ENCODE measurements around the gene GJD4.

The GJD4 gene

DNA sequence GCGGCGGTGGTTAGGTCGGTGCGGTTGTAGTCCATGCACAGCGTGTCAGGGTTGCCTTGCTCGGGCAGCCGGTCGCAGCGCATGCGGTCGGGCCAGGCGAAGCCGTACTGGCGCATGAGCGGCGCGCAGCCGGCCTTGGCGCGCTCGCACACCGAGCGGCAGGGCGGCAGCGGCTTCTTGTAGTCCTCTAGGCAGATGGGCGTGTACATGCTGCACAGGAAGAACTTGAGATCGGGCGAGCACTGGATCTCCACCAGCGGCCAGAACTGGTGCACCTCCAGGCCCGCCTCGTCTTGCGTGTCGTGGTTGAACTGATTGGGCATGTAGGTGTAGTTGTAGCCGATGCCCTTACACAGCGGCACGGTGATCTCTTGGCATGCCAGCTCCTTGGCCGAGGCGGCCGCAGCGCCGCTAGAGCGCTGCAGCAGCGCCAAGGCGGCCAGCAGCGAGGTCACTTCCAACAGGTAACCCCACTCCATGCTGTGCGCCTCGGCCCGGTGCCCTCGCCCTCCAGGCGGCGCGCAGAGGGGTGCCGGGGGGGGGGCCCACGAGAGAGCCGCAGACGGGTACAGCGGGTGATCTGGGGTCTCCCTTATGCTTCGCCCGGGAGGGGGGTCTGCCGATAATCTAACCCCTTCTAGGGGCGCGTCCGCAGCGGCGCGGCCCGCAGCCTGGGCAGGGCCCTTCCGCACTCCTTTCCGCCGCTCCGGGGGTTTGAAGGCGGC, 36.0 kb downstream of the GJD4 start:
- Histone ChIP-seq H3K4me1 (ENCODE audit: insufficient read depth, low read length) (peaks cover 39% of the 10 kb centered on the region), H3K36me3 (ENCODE audit: insufficient read depth, low read length) (no peaks in the 10 kb centered on the region), H3K27ac (ENCODE audit: low read depth, low read length) (no peak overlapping the region; the same call in 1 of the 2 replicates), H3K9ac (ENCODE audit: low read depth, low read length) (peak overlapping the region; percentile 62), H3K9me3 (ENCODE audit: insufficient read depth, low read depth, low read length) (no peaks in the 10 kb centered on the region), H3K27me3 (ENCODE audit: insufficient read depth, low read length) (peaks cover 41% of the 10 kb centered on the region), H3K4me3 (ENCODE audit: low read length) (peak overlapping the region; percentile 82)
- under 1% methylated on average over 72 of the region's 72 CpGs for WGBS

DNA sequence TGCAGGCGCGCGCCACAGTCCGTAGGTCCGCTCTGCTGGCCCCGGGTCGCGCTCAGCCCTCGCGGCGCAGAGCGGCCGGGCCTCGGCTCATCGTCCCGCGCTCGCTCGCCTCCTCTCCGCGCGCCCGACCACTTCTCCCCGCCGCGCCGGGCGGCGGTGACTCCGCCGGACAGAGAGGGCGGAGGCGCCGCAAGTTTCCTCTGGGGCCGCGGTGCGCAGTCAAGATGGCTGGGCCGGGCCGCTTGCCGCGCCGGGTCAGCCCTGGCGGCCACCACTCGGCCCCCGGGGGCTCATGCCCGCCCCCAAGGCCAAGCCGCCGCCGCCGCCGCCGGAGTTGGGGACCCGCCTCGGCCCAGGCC, 36.5 kb downstream of the GJD4 start:
- no peaks in the 10 kb centered on the region for H3K36me3 ChIP-seq (ENCODE audit: insufficient read depth, low read length)
- peak overlapping the region; percentile 79; the same call in 1 of the 2 replicates for H3K27ac ChIP-seq (ENCODE audit: low read depth, low read length)
- H3K9me3 ChIP-seq (ENCODE audit: insufficient read depth, low read depth, low read length): no peaks in the 10 kb centered on the region
- peak overlapping the region; percentile 62 for H3K9ac ChIP-seq (ENCODE audit: low read depth, low read length)
- WGBS: under 1% methylated on average over 54 of the region's 54 CpGs
- peak overlapping the region; percentile 82 for H3K4me3 ChIP-seq (ENCODE audit: low read length)
- peaks cover 34% of the 10 kb centered on the region for H3K4me1 ChIP-seq (ENCODE audit: insufficient read depth, low read length)
- H3K27me3 ChIP-seq (ENCODE audit: insufficient read depth, low read length): peaks cover 41% of the 10 kb centered on the region

DNA sequence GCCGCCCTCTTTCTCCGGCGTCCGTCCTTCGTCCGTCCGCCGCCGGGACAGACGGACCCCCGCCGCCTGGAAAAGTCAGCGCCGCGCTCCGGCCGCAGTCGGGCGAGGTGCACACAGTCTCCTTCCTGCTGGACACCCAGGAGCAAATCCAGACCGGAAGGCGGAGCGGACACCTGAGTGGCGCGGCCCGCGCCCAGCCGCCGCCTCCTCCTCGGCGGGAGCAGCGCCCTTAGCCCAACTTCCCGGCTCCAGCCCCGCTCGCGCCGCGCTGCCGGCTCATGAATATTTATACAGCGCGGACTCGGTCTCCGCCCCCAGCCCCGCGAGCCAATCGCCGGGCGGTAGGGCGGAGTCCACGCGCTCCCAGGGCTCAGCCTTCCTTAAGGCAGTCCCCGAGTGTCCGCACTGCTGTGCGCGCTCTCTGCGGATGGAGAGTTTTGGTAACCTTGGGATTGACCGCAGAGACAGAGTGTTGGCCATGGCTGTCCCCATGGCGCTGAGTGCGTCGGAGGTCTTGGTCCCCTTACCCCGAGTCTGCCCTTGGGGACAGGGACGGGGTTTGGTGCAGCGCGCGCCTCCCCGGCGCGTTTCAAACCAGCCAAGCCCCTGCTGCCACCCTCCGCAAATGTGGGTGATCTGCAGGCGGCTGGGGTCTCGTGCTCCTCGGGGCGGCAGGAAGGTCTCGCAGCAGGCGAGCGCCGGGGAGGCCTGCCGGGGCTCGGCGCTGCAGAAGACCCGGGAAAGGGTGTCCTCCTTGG, 37.1 kb downstream of the GJD4 start, which contains the start of gene FZD8:
Gene FZD8 (minus strand): TSS at position 262 of the 758 bp plus-strand sequence. CDS start 867 bp downstream, outside the sequence.
- peak within 1 kb of the TSS; percentile 62 for H3K9ac ChIP-seq (ENCODE audit: low read depth, low read length)

DNA sequence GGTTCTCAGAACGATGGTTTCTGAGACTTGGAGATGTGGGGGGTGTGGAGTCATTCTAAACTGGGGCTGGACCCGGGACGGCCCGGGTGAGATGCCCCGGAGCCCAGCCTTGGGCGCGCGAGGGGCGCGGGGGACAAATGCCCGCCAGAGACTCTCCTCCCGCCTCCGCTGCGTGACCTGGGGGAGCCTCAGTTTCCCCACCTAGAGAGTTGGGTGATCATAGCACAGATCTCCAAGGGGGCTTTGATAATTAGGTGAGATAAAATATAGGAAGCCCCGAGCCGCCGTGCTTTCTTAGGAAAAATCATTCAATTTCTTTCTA, 37.6 kb downstream of the GJD4 start:
- H3K9ac ChIP-seq (ENCODE audit: low read depth, low read length): peak overlapping the region; percentile 54
- no peaks in the 10 kb centered on the region for H3K36me3 ChIP-seq (ENCODE audit: insufficient read depth, low read length)
- H3K9me3 ChIP-seq (ENCODE audit: insufficient read depth, low read depth, low read length): no peaks in the 10 kb centered on the region
- H3K27me3 ChIP-seq (ENCODE audit: insufficient read depth, low read length): peaks cover 41% of the 10 kb centered on the region
- peak overlapping the region; percentile 82 for H3K4me3 ChIP-seq (ENCODE audit: low read length)
- peak overlapping the region; percentile 72; the same call in 1 of the 2 replicates for H3K27ac ChIP-seq (ENCODE audit: low read depth, low read length)
- under 1% methylated on average over 17 of the region's 17 CpGs for WGBS
- H3K4me1 ChIP-seq (ENCODE audit: insufficient read depth, low read length): peaks cover 26% of the 10 kb centered on the region

More for the DNA sequence above, 37.1 kb downstream of the GJD4 start, which contains the start of gene FZD8:
- Histone ChIP-seq H3K36me3 (ENCODE audit: insufficient read depth, low read length) (no peaks in the 10 kb centered on the region), H3K4me3 (ENCODE audit: low read length) (peak within 1 kb of the TSS; percentile 82), H3K4me1 (ENCODE audit: insufficient read depth, low read length) (peaks cover 28% of the 10 kb centered on the region), H3K27ac (ENCODE audit: low read depth, low read length) (peak within 1 kb of the TSS; percentile 79; the same call in 1 of the 2 replicates), H3K9me3 (ENCODE audit: insufficient read depth, low read depth, low read length) (no peaks in the 10 kb centered on the region), H3K27me3 (ENCODE audit: insufficient read depth, low read length) (peaks cover 41% of the 10 kb centered on the region)
- under 1% methylated on average over 80 of the region's 80 CpGs for whole genome bisulfite sequencing

DNA sequence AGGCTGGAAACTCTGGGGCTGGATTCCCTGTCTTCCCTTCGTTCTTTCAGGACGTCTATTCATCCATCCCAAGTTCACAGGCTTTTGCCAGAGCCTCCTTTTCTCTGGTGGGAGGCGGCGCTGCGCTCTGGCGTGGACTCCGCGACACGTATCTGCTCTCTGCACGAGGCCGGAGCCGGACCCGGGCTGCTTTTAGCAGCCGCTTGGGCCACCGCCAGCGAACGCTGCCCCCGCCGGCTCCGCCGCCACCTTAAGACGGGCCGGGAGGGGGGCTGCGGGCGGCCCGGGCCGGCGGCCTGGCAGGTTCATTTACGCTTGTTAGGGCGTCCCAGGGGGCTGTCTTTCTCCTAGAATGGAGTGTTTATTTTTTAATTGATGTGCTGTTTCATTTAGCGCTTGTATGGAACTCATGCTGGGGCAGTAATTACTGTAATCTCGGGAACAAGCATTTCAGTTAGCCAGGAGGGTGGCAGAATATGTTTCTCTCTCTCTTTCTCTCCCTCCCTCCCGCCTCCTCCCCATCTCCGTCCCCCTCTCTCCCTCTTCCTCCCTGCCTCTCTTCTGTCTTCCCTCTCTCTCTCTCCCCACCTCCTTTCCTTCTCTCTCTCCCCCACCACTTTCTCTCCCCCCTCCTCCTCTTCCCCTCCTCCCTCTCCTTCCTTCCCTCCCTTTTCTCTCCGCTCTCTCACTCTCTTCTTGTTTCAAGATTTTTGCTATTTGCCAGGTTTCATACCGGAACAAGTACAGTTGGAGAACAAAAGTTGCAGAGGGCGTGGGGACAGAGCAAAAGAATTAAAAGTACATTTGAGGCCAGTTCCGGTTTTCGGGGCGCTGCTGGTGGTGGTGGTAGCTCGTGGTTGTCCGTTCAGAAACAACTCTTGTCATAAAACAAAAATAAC, 38.3 kb downstream of the GJD4 start:
- Histone ChIP-seq H3K27ac (ENCODE audit: low read depth, low read length) (peak overlapping the region; percentile 55; the same call in 1 of the 2 replicates), H3K4me3 (ENCODE audit: low read length) (peak overlapping the region; percentile 82), H3K36me3 (ENCODE audit: insufficient read depth, low read length) (no peaks in the 10 kb centered on the region), H3K9me3 (ENCODE audit: insufficient read depth, low read depth, low read length) (no peaks in the 10 kb centered on the region), H3K27me3 (ENCODE audit: insufficient read depth, low read length) (peaks cover 37% of the 10 kb centered on the region), H3K4me1 (ENCODE audit: insufficient read depth, low read length) (peaks cover 19% of the 10 kb centered on the region), H3K9ac (ENCODE audit: low read depth, low read length) (no peak overlapping the region)
- under 1% methylated on average over 40 of the region's 42 CpGs for WGBS

DNA sequence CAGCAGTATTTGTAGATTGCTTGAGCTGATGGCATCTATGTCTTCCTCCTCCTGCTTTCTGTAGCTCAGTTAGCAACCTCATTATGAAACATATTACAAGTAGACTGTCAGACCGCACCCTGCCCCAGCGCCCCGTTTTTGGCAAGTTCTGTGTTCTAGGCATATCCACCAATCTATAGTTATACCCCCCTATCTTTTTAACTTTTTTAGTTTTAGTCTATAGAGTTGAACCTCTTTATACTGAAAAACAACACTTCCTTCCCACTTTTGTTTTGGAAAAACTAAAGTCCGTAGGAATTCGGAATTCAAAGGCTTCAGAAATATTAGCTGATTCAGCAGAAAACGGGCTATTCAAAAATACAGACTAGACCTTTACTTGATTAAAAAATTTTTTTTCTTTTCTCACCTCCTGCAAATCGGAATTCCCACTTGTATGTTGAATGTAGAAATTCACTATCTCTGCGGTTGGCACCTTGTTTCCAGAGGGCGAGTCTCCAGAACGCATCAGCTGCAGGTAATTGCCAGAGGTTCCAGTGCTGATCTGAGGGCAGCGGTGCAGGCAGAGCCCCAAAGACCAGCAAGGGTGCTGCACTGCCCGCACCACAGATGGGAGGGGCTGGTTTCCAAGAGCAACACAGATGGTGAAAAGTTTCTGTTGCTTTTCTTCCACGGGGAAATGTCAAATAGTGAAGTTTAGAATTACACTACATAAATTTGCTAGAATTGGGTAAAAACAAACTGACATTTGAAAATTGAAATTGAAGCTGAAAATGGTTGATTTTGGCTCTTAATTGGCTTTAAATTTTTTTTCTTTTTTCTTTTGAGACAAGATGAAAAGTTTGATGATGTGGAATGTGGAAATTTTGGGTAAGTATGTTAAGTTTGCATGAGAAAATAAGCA, 39.2 kb downstream of the GJD4 start:
- Histone ChIP-seq H3K27ac (ENCODE audit: low read depth, low read length) (no peak overlapping the region), H3K36me3 (ENCODE audit: insufficient read depth, low read length) (no peaks in the 10 kb centered on the region), H3K4me1 (ENCODE audit: insufficient read depth, low read length) (peaks cover 14% of the 10 kb centered on the region), H3K27me3 (ENCODE audit: insufficient read depth, low read length) (peaks cover 32% of the 10 kb centered on the region), H3K4me3 (ENCODE audit: low read length) (peak overlapping the region; percentile 82), H3K9me3 (ENCODE audit: insufficient read depth, low read depth, low read length) (no peaks in the 10 kb centered on the region), H3K9ac (ENCODE audit: low read depth, low read length) (no peak overlapping the region)
- 9% methylated on average over 13 of the region's 13 CpGs for WGBS

DNA sequence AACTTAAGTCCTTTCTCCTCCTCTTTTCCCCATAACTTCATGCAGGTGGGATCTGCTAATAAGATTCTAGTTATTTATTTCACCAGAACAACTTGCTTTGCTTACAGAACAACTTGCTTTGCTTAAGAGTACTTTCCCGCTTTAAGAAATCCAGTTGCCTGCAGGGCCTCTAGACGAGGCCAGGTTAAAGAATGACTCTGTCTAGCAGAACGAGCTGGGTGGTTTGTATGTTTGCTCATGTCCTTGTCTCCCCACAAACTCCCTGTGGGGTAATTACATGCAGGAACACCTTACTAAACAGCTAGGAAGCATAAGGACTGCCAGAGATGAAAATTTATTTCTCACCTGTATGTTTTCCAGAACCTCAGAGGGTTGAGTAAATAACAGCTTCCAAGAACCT, 45.8 kb downstream of the GJD4 start:
- Histone ChIP-seq H3K4me3 (ENCODE audit: low read length) (no peak overlapping the region), H3K9ac (ENCODE audit: low read depth, low read length) (no peak overlapping the region), H3K36me3 (ENCODE audit: insufficient read depth, low read length) (no peaks in the 10 kb centered on the region), H3K4me1 (ENCODE audit: insufficient read depth, low read length) (no peaks in the 10 kb centered on the region), H3K27ac (ENCODE audit: low read depth, low read length) (no peak overlapping the region), H3K27me3 (ENCODE audit: insufficient read depth, low read length) (peaks cover 2% of the 10 kb centered on the region; the same call in 1 of the 2 replicates), H3K9me3 (ENCODE audit: insufficient read depth, low read depth, low read length) (no peaks in the 10 kb centered on the region)
- WGBS: 86% methylated on average over 3 of the region's 3 CpGs

DNA sequence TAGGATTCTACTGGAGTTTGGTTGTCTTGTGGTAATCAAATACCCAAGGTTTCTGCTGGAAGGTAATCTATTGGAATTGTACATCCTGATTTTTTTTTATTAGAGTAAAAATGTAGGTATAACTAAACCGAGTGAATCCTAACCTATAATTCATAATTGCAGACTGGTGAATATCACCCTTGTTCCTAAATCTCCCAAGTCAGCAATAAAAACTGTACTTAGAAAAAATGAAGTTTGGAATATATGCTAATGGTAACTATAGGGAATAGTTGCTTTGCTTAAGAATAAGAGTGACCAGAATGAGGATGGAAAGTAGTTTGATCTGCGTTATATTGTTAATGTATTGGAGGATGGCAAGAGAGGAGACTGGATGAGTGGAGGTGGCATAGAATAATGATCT, 47.7 kb downstream of the GJD4 start:
- 0 out of 2 replicates have a peak, but pooled peaks cover under 1% of the 10 kb centered on the region for H3K4me1 ChIP-seq (ENCODE audit: insufficient read depth, low read length)
- H3K27me3 ChIP-seq (ENCODE audit: insufficient read depth, low read length): peaks cover 2% of the 10 kb centered on the region; the same call in 1 of the 2 replicates
- H3K27ac ChIP-seq (ENCODE audit: low read depth, low read length): no peak overlapping the region
- no peaks in the 10 kb centered on the region for H3K36me3 ChIP-seq (ENCODE audit: insufficient read depth, low read length)
- H3K9me3 ChIP-seq (ENCODE audit: insufficient read depth, low read depth, low read length): no peaks in the 10 kb centered on the region
- no peak overlapping the region for H3K9ac ChIP-seq (ENCODE audit: low read depth, low read length)
- WGBS: 95% methylated on average over 1 of the region's 2 CpGs
- H3K4me3 ChIP-seq (ENCODE audit: low read length): no peak overlapping the region

DNA sequence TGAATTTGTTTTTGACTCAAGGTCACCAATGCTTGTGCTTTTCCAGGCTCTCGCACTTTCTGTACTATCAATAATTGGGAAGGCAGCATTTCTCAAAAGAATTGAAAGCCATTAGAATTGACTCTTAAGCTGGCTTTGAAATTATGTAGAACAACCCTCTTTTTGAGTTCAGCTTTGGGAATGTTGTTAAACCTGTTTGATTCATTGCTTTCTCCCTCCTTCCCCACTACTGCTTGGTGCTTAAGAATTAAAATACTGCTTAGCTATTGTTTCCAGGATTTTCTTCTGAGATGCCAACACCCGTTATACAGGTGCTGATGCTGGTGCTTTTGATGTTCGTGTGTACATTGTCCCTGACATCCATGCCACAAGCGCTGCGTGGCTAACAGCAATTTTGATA, 52.5 kb downstream of the GJD4 start:
- 97% methylated on average over 5 of the region's 5 CpGs for WGBS
- no peaks in the 10 kb centered on the region for H3K27me3 ChIP-seq (ENCODE audit: insufficient read depth, low read length)
- H3K27ac ChIP-seq (ENCODE audit: low read depth, low read length): no peak overlapping the region
- 0 out of 2 replicates have a peak, but pooled peaks cover 6% of the 10 kb centered on the region for H3K4me1 ChIP-seq (ENCODE audit: insufficient read depth, low read length)
- H3K4me3 ChIP-seq (ENCODE audit: low read length): no peak overlapping the region
- no peaks in the 10 kb centered on the region for H3K36me3 ChIP-seq (ENCODE audit: insufficient read depth, low read length)
- H3K9me3 ChIP-seq (ENCODE audit: insufficient read depth, low read depth, low read length): no peaks in the 10 kb centered on the region
- no peak overlapping the region for H3K9ac ChIP-seq (ENCODE audit: low read depth, low read length)

Data from HUES64 (cell line).